Activated CD4-positive, alpha-beta T cell treated with anti-CD3 and anti-CD28 coated beads for 48 hours (primary cell): ENCODE results near the gene TCEANC2.
"Not testable (repeated sequence)": the region's sequence is repeated elsewhere in the genome, so short reads cannot be mapped to it uniquely, and the experiment has no call there.

Source experiments
- DNase-seq: peaks from one replicate; pipeline ENCODE4 v3.0.0-alpha.2; 2020

TCEANC2 gene

GRCh38 chr1:54052934-54053744 is at the start of gene TCEANC2, which contains the start of gene TMEM59:
Gene TCEANC2, plus strand, starts transcription at chr1:54053608. Its CDS starts 815 bp downstream, at chr1:54054423.
Gene TMEM59, minus strand, starts transcription at chr1:54053204. Its CDS starts 16 bp downstream, at chr1:54053188.
- peak; percentile 98 for DNase-seq

GRCh38 chr1:54003750-54004480 is 49.5 kb upstream of the TCEANC2 start:
- not testable (repeated sequence) for DNase-seq

GRCh38 chr1:54004481-54005049 is 48.8 kb upstream of the TCEANC2 start:
- no peak for DNase-seq

GRCh38 chr1:54006508-54006907 is 46.9 kb upstream of the TCEANC2 start:
- no peak for DNase-seq

- DNase-seq = no peak
Observed at GRCh38 chr1:54007613-54008012, 45.8 kb upstream of the TCEANC2 start.

DNA sequence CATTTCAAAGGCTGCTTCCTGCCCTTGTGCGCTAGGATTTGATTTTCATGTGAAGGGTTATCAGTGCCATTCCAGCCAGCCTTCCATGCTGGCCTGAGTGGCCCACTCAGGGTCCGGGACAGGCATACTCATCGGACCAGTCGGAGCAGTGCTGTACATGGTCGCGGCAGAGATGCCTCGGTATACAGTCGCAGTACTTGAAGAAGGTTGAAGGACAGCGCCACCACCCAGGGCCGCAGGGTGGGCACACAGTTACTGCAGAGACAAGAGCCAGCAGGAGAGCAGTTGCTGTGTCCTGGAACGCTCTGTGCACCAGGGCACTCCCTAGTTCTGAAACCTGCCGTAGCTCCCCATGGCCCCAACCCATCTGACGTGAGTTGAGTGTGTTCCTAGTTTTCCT is 44.5 kb upstream of the TCEANC2 start:
- DNase-seq = no peak

GRCh38 chr1:54009406-54009805 is 44.0 kb upstream of the TCEANC2 start:
- no peak for DNase-seq

GRCh38 chr1:54010415-54011117 is 42.8 kb upstream of the TCEANC2 start:
- no peak for DNase-seq

- no peak for DNase-seq
Observed at GRCh38 chr1:54011316-54012007, 41.9 kb upstream of the TCEANC2 start.

DNA sequence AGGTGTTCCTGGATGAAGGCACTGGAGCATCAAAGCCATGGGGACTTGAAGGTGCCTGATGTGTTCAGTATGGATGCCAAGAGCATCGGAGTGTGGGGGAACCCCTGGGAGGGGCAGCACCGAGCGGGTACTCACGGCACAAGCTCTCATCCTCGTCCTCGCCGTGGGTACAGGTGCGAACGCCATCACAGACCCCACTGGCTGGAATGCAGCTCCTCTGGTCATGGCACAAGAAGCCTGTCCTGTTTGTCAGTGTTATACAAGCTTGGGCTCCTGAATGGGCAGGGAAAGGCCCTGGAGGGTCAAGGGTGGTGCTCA is 41.4 kb upstream of the TCEANC2 start:
- no peak for DNase-seq

- DNase-seq = no peak
Observed at GRCh38 chr1:54012863-54013262, 40.5 kb upstream of the TCEANC2 start.

- DNase-seq = no peak
Observed at GRCh38 chr1:54013393-54014008, 39.9 kb upstream of the TCEANC2 start.

- no peak for DNase-seq
Observed at GRCh38 chr1:54014009-54014629, 39.3 kb upstream of the TCEANC2 start.

- no peak for DNase-seq
Observed at GRCh38 chr1:54016343-54017282, 36.8 kb upstream of the TCEANC2 start.

DNA sequence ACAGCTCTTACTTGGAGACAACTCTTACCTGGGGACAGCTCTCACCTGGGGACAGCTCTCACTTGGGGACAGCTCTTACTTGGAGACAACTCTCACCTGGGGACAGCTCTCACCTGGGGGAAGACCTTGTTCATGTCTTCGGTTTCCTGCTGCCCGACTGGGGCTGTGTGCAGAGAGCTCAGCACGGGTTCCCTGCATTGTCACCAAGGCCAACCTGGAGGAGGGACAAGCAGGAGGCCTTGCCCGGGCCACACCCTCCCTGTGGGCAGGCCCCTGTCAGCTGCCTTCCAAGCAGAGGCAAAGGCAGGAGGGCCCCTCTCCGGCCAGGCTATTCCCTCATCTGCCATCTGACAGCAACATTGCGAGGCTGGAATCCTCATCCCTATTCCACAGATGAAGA is 35.4 kb upstream of the TCEANC2 start, which contains the start of gene LDLRAD1:
Gene LDLRAD1, minus strand, starts transcription at position 208 of the 400 bp plus-strand sequence. Its CDS starts 74 bp downstream, at position 134.
- no peak for DNase-seq

- no peak for DNase-seq
Observed at GRCh38 chr1:54018635-54019034, 34.8 kb upstream of the TCEANC2 start.

DNA sequence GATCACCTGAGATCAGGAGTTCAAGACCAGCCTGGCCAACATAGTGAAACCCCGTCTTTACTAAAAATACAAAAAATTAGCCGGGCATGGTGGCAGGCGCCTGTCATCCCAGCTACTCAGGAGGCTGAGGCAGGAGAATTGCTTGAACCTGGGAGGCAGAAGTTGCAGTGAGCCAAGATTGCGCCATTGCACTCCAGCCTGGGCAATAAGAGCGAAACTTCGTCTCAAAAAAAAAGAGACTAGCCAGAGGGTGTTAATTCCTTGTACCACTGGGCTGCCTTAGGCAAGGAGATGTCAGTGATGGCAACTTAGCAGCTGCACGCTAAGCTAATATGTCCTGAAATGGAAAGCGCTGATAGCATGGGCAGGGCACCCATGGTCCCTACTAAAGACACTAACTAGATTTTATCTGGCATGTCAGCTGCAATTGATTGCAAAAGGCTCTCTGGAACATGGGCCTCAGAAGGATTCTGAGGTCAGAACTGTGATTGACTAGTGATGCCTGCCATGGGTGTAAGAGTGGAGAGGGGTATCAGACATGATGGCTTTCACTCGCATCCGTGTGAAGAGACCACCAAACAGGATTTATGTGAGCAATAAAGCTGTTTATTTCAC is 33.7 kb upstream of the TCEANC2 start:
- DNase-seq = not testable (repeated sequence)

- DNase-seq = no peak
Observed at GRCh38 chr1:54024358-54024757, 29.1 kb upstream of the TCEANC2 start.

- DNase-seq = not testable (repeated sequence)
Observed at GRCh38 chr1:54024811-54025210, 28.6 kb upstream of the TCEANC2 start.

DNA sequence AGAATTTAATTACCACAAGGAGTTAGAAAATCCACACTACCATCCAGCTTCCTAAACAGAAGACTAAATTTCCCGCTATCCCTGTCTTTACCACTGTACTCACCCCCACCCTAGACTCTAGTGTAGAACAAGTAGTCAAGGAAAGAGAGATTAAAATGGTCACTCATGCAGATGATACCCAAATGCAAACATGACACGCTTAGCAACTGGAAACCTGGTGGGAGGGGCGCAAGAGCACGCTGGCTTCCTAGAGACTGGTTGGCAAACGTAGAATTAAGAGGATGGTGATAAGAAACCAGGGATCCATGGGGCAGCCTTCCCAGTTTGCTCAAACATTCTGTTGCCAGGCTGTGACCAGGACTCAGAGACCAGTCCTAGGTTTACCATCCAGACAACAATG is 25.6 kb upstream of the TCEANC2 start:
- DNase-seq = no peak
